ENCODE measurements around the gene SCARB1. TPM values are rescaled to one million over a fixed set of nuclear protein-coding genes. Genes with fewer than 3 reads are reported as not detected.
"Not testable (repeated sequence)": the region's sequence is repeated elsewhere in the genome, so short reads cannot be mapped to it uniquely, and the experiment has no call there.

Gene SCARB1
- total RNA-seq, 1 donor from 2014 or later = 25.1 TPM

DNA sequence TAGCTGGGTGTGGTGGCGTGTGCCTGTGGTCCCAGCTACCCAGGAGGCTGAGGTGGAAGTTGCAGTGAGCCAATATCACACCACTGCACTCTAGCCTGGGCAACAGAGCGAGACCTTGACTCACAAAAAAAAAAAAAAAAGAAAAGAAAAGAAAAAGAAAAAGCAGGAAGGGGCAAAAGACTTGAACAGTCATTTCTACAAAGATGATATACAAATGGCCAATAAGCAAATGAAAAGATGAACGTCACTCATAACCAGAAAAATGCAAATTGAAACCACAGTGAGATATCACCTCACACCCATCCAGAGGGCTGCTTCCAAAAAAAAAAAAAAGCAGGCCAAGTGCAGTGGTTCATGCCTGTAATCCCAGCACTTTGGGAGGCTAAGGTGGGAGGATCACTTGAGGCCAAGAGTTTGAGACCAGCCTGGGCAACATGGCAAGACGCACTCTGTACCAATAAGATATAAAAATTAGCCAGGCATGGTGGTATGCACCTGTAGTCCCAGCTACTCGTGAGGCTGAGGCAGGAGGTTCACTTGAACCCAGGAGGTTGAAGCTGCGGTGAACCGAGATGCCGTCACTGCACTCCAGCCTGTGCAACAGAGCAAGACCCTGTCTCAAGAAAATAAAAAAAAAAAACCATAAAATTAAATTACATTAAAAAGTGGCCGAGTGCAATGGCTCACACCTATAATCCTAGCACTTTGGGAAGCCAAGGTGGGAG is 30.3 kb upstream of the SCARB1 start:
- Mint-ChIP-seq H3K36me3 (ENCODE audit: unreplicated experiment) (no peaks in the 10 kb centered on the region), H3K4me1 (ENCODE audit: low read depth, unreplicated experiment) (peaks cover 4% of the 10 kb centered on the region), H3K4me3 (ENCODE audit: unreplicated experiment) (no peak overlapping the region), H3K27ac (ENCODE audit: unreplicated experiment) (no peak overlapping the region), H3K9me3 (ENCODE audit: unreplicated experiment) (peaks cover 2% of the 10 kb centered on the region), H3K27me3 (ENCODE audit: unreplicated experiment) (peaks cover 3% of the 10 kb centered on the region)
- TF ChIP-seq, protein P1, sequence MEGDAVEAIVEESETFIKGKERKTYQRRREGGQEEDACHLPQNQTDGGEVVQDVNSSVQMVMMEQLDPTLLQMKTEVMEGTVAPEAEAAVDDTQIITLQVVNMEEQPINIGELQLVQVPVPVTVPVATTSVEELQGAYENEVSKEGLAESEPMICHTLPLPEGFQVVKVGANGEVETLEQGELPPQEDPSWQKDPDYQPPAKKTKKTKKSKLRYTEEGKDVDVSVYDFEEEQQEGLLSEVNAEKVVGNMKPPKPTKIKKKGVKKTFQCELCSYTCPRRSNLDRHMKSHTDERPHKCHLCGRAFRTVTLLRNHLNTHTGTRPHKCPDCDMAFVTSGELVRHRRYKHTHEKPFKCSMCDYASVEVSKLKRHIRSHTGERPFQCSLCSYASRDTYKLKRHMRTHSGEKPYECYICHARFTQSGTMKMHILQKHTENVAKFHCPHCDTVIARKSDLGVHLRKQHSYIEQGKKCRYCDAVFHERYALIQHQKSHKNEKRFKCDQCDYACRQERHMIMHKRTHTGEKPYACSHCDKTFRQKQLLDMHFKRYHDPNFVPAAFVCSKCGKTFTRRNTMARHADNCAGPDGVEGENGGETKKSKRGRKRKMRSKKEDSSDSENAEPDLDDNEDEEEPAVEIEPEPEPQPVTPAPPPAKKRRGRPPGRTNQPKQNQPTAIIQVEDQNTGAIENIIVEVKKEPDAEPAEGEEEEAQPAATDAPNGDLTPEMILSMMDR (IDR thresholded peaks at IDR 0.05; ENCODE audit: partially characterized antibody, unreplicated experiment) = no peak
- DNase-seq = no peak

DNA sequence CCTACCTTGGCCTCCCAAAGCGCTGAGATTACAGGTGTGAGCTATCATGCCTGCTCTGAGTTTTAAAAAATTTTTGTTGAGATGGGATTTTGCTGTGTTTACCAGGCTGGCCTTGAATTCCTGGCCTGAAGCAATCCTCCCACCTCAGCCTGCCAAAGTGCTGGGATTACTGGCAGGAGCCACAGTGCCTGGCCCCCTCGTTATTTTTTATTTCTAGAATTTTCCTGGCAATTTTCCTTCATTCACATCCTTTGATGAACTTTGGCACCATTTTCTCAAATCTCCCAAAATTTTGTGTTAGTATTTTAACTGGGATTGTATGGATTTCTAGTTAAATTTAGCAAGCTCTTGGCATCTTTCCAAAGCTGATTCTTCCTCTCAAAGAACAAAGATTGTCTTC is 24.6 kb upstream of the SCARB1 start:
- H3K27ac Mint-ChIP-seq (ENCODE audit: unreplicated experiment) = no peak overlapping the region
- peaks cover 6% of the 10 kb centered on the region for H3K4me1 Mint-ChIP-seq (ENCODE audit: low read depth, unreplicated experiment)
- no peaks in the 10 kb centered on the region for H3K9me3 Mint-ChIP-seq (ENCODE audit: unreplicated experiment)
- TF ChIP-seq, protein P1 (IDR thresholded peaks at IDR 0.05; ENCODE audit: partially characterized antibody, unreplicated experiment) = no peak
- H3K36me3 Mint-ChIP-seq (ENCODE audit: unreplicated experiment) = no peaks in the 10 kb centered on the region
- no peak overlapping the region for H3K4me3 Mint-ChIP-seq (ENCODE audit: unreplicated experiment)
- no peak for DNase-seq
- no peaks in the 10 kb centered on the region for H3K27me3 Mint-ChIP-seq (ENCODE audit: unreplicated experiment)

DNA sequence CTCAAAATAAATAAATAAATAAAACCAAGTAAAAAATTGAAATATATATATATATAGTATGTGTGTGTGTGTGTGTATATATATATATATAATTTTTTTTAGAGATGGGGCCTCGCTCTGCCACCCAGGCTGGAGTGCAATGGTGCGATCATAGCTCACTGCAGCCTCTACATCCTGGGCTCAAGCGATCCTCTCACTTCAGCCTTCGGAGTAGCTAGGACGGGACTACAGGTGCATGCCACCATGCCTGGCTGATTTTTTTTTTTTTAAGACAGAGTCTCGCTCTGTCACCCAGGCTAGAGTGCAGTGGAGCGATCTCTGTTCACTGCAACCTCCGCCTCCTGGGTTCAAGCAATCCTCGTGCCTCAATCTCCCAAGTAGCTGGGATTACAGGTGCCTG is 24.1 kb upstream of the SCARB1 start:
- H3K4me1 Mint-ChIP-seq (ENCODE audit: low read depth, unreplicated experiment); H3K27ac Mint-ChIP-seq (ENCODE audit: unreplicated experiment); DNase-seq; H3K4me3 Mint-ChIP-seq (ENCODE audit: unreplicated experiment); H3K9me3 Mint-ChIP-seq (ENCODE audit: unreplicated experiment); H3K36me3 Mint-ChIP-seq (ENCODE audit: unreplicated experiment); H3K27me3 Mint-ChIP-seq (ENCODE audit: unreplicated experiment): not testable (repeated sequence)

DNA sequence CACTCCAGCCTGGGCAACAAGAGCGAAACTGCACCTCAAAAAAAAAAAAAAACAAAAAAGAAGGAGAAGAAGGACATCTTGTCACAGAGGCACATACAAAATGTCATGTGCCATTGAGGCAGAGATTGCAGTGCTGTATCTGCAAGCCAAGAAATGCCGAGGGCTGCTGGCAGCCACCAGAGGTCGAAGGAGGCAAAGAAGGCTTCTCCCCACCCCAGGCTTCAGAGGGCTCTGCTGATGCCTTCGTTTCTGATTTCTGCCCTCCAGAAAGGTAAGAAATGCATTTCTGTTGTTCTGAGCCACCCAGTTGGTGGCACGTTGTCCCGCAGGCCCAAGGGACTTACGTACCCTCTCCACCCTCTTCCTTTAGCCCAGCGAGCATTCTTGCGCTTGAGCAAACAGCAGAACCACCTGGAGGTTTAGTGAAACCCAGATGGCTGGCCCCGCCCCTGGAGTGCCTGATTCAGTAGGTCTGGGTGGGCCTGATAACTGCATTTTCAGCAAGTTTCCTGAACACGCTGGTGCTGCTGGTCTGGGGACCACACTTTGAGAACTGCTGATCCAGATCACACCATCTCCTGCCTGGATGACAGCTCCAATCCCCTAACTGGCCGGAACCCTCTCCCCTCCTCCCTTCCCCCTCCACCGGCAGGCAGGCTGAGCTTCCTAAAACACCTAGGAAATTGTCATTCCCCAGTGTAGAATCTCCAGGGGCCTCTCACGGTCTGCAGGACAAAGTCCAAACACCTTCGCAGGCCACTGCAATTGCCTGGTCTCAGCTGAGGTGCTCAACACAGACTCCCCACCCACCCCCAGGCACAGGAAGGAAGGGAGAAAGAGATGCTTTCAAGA is 21.1 kb upstream of the SCARB1 start:
- no peaks in the 10 kb centered on the region for H3K36me3 Mint-ChIP-seq (ENCODE audit: unreplicated experiment)
- DNase-seq = no peak
- no peaks in the 10 kb centered on the region for H3K9me3 Mint-ChIP-seq (ENCODE audit: unreplicated experiment)
- H3K4me1 Mint-ChIP-seq (ENCODE audit: low read depth, unreplicated experiment) = peaks cover 6% of the 10 kb centered on the region
- TF ChIP-seq, protein P1 (IDR thresholded peaks at IDR 0.05; ENCODE audit: partially characterized antibody, unreplicated experiment) = no peak
- peak overlapping the region; percentile 12 for H3K27ac Mint-ChIP-seq (ENCODE audit: unreplicated experiment)
- no peaks in the 10 kb centered on the region for H3K27me3 Mint-ChIP-seq (ENCODE audit: unreplicated experiment)
- no peak overlapping the region for H3K4me3 Mint-ChIP-seq (ENCODE audit: unreplicated experiment)

DNA sequence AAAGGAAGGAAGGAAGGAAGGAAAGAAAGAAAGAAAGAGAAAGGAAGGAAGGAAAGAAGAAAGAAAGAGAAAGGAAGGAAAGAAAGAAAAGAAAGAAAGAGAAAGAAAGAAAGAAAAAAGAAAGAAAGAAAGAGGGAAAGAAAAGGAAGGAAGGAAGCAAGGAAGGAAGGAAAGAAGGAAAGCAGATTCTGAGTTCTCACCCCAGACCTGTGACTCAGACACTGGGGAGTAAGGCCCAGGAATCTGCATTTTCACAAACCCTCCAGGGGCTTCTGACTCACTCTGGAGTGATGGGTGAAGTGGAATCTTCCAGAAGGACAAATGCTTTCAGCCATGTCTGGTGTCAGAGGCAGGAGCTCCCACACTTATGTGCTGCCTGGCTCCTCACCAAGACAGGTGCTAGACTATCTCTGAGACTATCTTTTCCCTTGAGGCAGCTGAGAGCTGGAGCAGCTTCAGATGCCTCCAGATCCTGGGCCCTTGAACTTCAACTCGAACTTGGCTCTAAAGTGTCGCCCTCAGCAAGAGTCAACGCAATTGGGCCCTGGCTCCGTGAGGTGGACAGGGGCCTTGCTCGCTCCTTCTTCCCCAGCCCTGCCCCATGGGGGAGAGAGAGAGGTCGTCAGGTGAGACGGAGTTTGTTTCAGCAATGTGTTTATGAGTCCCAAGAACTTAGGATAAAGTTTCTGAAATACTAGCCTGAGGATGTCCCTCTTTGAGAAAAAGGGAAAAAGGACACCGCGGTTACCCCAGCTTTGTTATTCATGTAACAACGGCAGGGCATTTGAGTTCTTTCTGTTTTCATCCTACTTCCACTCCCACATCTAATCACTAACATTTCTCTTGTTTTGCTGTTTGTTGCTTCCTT is 19.8 kb upstream of the SCARB1 start:
- no peak for DNase-seq
- H3K27ac Mint-ChIP-seq (ENCODE audit: unreplicated experiment) = no peak overlapping the region
- TF ChIP-seq, protein P1 (IDR thresholded peaks at IDR 0.05; ENCODE audit: partially characterized antibody, unreplicated experiment) = no peak

More for the DNA sequence above, 19.8 kb upstream of the SCARB1 start:
- Mint-ChIP-seq H3K4me1 (ENCODE audit: low read depth, unreplicated experiment) (peaks cover 6% of the 10 kb centered on the region), H3K36me3 (ENCODE audit: unreplicated experiment) (no peaks in the 10 kb centered on the region), H3K4me3 (ENCODE audit: unreplicated experiment) (no peak overlapping the region), H3K9me3 (ENCODE audit: unreplicated experiment) (no peaks in the 10 kb centered on the region), H3K27me3 (ENCODE audit: unreplicated experiment) (no peaks in the 10 kb centered on the region)
